Duodenal mucosa (tissue), 2 donors: ENCODE measurements around the gene EVC.
"Not testable (repeated sequence)": the region's sequence is repeated elsewhere in the genome, so short reads cannot be mapped to it uniquely, and the experiment has no call there.

Experiments
- H3K27ac ChIP-seq: one replicate; pipeline ENCODE4 v1.7.0; 2013; ENCODE audit warnings: low read depth, low read length
- H3K27me3 ChIP-seq, 2 donors: one replicate each; pipeline ENCODE4 v1.7.0; 2013; ENCODE audit warnings: low read length in 2 of 2, control low read depth in 1 of 2; ENCODE audit not compliant: insufficient read depth in 2 of 2, control insufficient read depth in 1 of 2
- H3K36me3 ChIP-seq, 2 donors: one replicate each; pipeline ENCODE4 v1.7.0; 2013; ENCODE audit warnings: low read length in 2 of 2, control low read depth in 1 of 2; ENCODE audit not compliant: insufficient read depth in 2 of 2, control insufficient read depth in 1 of 2
- H3K4me1 ChIP-seq, 2 donors: one replicate each; pipeline ENCODE4 v1.7.0; 2013; ENCODE audit warnings: low read length in 2 of 2, control low read depth in 1 of 2; ENCODE audit not compliant: insufficient read depth in 2 of 2, control insufficient read depth in 1 of 2
- H3K4me3 ChIP-seq, 2 donors: one replicate each; pipeline ENCODE4 v1.7.0; 2013; ENCODE audit warnings: low read length in 2 of 2, low read depth in 1 of 2
- H3K9ac ChIP-seq, 2 donors: one replicate each; pipeline ENCODE4 v1.7.0; 2013; ENCODE audit warnings: low read length in 2 of 2, low read depth in 1 of 2
- H3K9me3 ChIP-seq, 2 donors: one replicate each; pipeline ENCODE4 v1.7.0; 2013; ENCODE audit warnings: low read length in 2 of 2, control low read depth in 1 of 2; ENCODE audit not compliant: control insufficient read depth in 1 of 2

EVC gene

DNA sequence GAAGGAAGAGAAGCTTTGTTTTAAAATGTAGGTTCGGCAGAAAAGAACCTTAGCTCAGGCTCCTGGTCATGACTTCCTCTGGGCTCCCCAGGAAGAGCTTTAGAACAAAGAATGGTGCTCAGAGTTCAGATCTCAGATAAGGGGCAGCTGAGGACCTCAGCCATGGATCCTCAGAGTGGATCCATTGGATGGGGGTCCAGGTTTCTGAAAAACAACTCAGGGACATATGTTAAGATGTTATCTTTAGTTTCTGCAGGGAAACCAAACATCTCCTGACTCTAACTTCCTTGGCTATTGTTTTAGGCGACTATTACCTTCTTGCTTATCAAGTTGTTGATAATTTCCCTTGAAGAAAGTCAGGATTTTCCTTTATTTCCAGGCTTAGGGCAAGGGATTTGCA lies 5.4 kb downstream of the EVC start:
- Histone ChIP-seq H3K4me1 (peaks cover 4 to 8% of the 10 kb centered on the region in 2 donors), H3K9ac (no peak overlapping the region), H3K27me3 (peaks cover 5 to 11% of the 10 kb centered on the region in 2 donors), H3K9me3 (peaks cover 0 to 5% of the 10 kb centered on the region in 2 donors), H3K27ac (no peak overlapping the region), H3K4me3 (no peak overlapping the region), H3K36me3 (no peaks in the 10 kb centered on the region)

DNA sequence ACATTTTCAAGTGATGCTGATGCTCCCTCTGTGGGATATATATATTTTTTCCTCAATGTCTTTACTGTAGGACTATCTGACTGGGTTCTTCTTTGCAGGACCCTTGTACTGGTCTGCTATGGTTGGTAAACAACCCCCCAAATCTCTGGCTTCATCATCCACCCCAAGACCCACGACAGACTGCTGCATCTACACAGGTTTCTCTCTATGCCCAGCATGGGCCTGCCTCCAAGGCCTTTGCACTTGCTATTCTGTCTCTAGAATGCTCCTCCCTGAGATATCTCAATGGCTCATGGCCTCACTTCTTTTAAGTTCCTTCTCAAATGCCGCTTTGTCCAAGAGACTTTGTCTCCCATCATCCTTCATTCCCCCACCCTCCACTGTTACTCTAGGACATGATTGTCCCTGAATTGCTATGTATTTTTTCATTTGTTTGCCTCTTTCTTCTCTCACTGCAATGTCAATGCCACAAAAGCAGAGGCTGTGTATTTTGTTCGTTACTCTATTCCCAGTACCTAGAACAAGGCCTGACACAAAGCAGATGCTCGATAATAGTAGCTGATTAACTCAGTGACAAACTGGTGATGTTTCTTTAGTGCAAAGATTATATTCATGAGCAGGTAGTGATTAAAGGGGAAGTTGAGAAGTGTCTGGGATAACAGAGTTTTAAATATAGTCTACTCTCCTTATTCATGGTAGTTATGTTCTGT lies 6.6 kb downstream of the EVC start:
- Histone ChIP-seq H3K4me1 (peaks cover 0 to under 1% of the 10 kb centered on the region in 2 donors), H3K9ac (no peak overlapping the region), H3K9me3 (peaks cover 0 to 5% of the 10 kb centered on the region in 2 donors), H3K4me3 (no peak overlapping the region), H3K27ac (no peak overlapping the region), H3K36me3 (no peaks in the 10 kb centered on the region), H3K27me3 (peaks cover 0 to under 1% of the 10 kb centered on the region in 2 donors)

GRCh38 chr4:5718411-5718810 lies 7.4 kb downstream of the EVC start:
- Histone ChIP-seq H3K4me1 (no peaks in the 10 kb centered on the region), H3K27ac (no peak overlapping the region), H3K36me3 (no peaks in the 10 kb centered on the region), H3K9ac (no peak overlapping the region), H3K27me3 (no peaks in the 10 kb centered on the region), H3K4me3 (no peak overlapping the region), H3K9me3 (peaks cover 0 to 5% of the 10 kb centered on the region in 2 donors)

DNA sequence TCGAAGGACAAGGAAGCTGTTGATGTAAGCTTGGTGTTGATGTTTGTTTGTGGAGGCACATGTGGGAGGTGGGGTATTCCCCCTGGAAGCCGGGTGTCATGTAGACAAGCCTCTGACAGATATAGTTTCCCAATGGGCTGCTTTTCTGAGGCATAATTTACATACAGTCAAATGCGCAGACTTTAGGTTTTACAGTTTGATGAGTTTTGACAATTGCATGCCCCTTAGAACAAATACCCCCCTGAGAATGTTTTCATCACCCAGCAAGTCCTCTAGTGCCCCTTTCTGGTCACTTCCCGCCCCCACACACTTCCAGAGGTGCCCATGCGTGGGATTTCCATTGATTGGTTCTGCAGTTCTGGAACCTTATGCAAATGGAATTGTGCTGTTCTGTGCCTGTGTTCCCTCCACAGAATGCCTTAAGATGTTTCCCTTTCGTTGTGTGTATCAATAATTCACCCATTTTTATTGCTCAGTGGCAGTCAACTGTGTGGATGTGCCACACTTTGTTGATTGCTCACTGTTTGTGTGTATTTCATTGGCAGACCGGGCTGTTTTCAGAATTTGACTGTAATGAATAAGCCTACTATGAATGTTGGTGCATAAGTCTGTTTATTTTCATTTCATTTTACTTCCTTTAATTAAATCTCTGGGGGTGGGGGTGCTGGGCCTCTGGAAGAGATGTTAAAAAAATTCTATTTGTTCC lies 8.5 kb downstream of the EVC start:
- no peaks in the 10 kb centered on the region for H3K27me3 ChIP-seq
- H3K36me3 ChIP-seq = no peaks in the 10 kb centered on the region
- H3K4me1 ChIP-seq = no peaks in the 10 kb centered on the region
- H3K4me3 ChIP-seq = no peak overlapping the region
- H3K9ac ChIP-seq = no peak overlapping the region
- H3K9me3 ChIP-seq = peaks cover 0 to 5% of the 10 kb centered on the region in 2 donors
- no peak overlapping the region for H3K27ac ChIP-seq

- Histone ChIP-seq H3K4me3 (no peak overlapping the region), H3K27ac (no peak overlapping the region), H3K9ac (no peak overlapping the region), H3K9me3 (peaks cover 0 to 2% of the 10 kb centered on the region in 2 donors), H3K4me1 (no peaks in the 10 kb centered on the region), H3K27me3 (no peaks in the 10 kb centered on the region), H3K36me3 (no peaks in the 10 kb centered on the region)
Observed at GRCh38 chr4:5720157-5720850, 9.3 kb downstream of the EVC start.

DNA sequence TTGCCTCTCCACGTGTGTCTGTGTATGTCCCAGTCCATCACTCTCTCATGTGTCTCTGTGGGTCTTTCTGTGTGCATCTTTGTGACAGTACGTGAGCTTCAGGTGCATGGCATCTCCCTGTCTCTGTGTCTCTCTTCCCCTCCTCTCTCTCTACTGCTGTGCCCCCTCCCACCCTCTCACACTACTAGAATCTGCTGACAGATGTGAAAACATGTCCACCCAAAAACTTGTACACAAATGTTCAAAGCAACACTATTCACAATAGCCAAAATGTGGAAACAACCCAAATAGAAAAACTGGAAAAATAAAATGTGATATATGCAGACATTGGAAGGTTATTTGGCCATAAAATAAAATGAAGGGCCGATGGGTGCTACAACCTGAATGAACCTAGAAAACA lies 10.0 kb downstream of the EVC start:
- H3K27me3 ChIP-seq = no peaks in the 10 kb centered on the region
- H3K4me1 ChIP-seq = no peaks in the 10 kb centered on the region
- no peak overlapping the region for H3K27ac ChIP-seq
- no peaks in the 10 kb centered on the region for H3K9me3 ChIP-seq
- no peaks in the 10 kb centered on the region for H3K36me3 ChIP-seq
- H3K9ac ChIP-seq = no peak overlapping the region
- no peak overlapping the region for H3K4me3 ChIP-seq

DNA sequence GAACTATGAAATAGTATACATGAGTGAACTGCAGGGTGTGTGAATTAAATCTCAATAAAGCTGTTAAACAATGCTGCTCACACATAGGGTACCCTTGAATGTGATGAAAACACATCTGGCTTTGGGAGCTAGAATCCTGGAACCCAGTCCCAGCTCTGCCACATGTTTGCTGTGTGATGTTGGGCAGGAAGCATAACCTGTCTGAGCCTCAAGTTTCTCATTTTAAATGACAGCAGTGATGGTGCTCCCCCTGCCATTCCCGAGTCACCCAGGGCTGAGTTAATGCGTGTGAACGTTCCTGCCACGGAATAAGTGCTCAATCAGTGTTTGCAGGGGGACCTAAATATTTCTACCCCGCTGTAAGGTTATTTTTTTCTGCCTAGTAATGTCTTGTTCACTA lies 10.9 kb downstream of the EVC start:
- H3K4me3 ChIP-seq = no peak overlapping the region
- H3K9ac ChIP-seq = no peak overlapping the region
- no peak overlapping the region for H3K27ac ChIP-seq
- H3K27me3 ChIP-seq = no peaks in the 10 kb centered on the region
- H3K36me3 ChIP-seq = no peaks in the 10 kb centered on the region
- H3K9me3 ChIP-seq = no peaks in the 10 kb centered on the region
- no peaks in the 10 kb centered on the region for H3K4me1 ChIP-seq

GRCh38 chr4:5722328-5722727 lies 11.3 kb downstream of the EVC start:
- H3K4me1 ChIP-seq = no peaks in the 10 kb centered on the region
- no peak overlapping the region for H3K27ac ChIP-seq
- no peaks in the 10 kb centered on the region for H3K36me3 ChIP-seq
- no peak overlapping the region for H3K9ac ChIP-seq
- H3K27me3 ChIP-seq = no peaks in the 10 kb centered on the region
- H3K9me3 ChIP-seq = no peaks in the 10 kb centered on the region
- no peak overlapping the region for H3K4me3 ChIP-seq

- Histone ChIP-seq H3K27me3 (no peaks in the 10 kb centered on the region), H3K9me3 (no peaks in the 10 kb centered on the region), H3K27ac (no peak overlapping the region), H3K4me1 (no peaks in the 10 kb centered on the region), H3K4me3 (no peak overlapping the region), H3K36me3 (no peaks in the 10 kb centered on the region), H3K9ac (no peak overlapping the region)
Observed at GRCh38 chr4:5724377-5724776, 13.4 kb downstream of the EVC start.

- not testable (repeated sequence) for H3K36me3 ChIP-seq, H3K4me3 ChIP-seq, H3K9ac ChIP-seq, H3K27ac ChIP-seq, H3K9me3 ChIP-seq, H3K27me3 ChIP-seq, H3K4me1 ChIP-seq
Observed at GRCh38 chr4:5728412-5728811, 17.4 kb downstream of the EVC start.
